Measurements from ENCODE around the gene MED12.

DNA sequence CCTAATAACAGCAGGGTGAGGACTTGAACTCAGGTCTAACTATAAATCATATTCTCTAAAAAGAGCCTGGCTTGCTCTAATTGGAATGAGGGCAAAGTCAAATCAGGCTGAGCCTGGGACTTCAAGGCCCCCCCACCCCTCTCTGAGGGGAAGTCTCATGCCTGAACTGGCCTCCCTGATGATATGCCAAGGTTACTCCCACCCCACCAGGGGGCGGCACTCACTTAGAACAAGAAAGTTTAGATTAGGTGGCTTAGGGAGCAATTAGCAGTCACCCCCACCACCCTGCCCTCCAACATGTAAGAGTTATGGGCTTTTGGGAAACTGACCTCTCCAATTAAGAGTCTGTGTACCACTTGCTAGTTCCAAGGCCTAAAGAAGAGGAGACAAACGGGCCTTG is 20.1 kb upstream of the MED12 start:
- TF ChIP-seq, protein P1, sequence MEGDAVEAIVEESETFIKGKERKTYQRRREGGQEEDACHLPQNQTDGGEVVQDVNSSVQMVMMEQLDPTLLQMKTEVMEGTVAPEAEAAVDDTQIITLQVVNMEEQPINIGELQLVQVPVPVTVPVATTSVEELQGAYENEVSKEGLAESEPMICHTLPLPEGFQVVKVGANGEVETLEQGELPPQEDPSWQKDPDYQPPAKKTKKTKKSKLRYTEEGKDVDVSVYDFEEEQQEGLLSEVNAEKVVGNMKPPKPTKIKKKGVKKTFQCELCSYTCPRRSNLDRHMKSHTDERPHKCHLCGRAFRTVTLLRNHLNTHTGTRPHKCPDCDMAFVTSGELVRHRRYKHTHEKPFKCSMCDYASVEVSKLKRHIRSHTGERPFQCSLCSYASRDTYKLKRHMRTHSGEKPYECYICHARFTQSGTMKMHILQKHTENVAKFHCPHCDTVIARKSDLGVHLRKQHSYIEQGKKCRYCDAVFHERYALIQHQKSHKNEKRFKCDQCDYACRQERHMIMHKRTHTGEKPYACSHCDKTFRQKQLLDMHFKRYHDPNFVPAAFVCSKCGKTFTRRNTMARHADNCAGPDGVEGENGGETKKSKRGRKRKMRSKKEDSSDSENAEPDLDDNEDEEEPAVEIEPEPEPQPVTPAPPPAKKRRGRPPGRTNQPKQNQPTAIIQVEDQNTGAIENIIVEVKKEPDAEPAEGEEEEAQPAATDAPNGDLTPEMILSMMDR (IDR thresholded peaks at IDR 0.05), result peak in 2 of 3 experiments; percentile 25 to 30
- TF ChIP-seq POLR2A (IDR thresholded peaks at IDR 0.05), result no peak
